ENCODE measurements around the gene ANKMY2. TPM values are rescaled to one million over a fixed set of nuclear protein-coding genes. Genes with fewer than 3 reads are reported as not detected.

The ANKMY2 gene
- total RNA-seq, 2 experiments from 2014 or later = 10.3 to 15.2 TPM

DNA sequence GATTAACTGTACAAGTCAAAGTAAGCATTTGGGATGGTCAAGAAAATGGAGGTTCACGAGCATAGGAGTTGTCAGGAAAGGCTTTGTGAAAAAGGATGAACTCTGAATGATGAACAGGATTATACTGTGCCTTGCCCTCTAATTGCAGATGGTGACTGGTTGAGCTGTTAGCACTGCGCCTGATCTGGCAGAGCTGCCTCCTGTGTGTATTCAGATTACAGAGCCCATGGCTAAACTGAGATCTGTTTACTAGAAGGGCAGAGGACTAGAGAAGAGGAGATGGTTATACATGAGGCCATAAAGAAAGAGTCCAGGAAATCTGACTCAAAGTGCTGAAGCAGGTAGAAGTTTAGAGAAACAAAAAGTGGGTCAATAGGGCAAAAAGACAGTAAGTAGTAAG lies 89.2 kb downstream of the ANKMY2 start:
- ChIA-PET POLR2A (no interaction called here), CTCF (ENCODE audit: unreplicated experiment) (no interaction called here)
- DNase-seq (ENCODE audit: low spot score) = no peak
- H3K9me3 ChIP-seq (ENCODE audit: low read length) = no peaks in the 10 kb centered on the region
- H4K20me1 ChIP-seq (ENCODE audit: insufficient read depth, low read length) = no peaks in the 10 kb centered on the region
- no peak overlapping the region for H3K27ac ChIP-seq (ENCODE audit: low read depth, low read length, poor library complexity, severe bottlenecking)
- H3K4me2 ChIP-seq (ENCODE audit: low read length) = no peak overlapping the region
- no peaks in the 10 kb centered on the region for H3K36me3 ChIP-seq (ENCODE audit: insufficient read depth, low read length)
- H2AFZ ChIP-seq (ENCODE audit: low read length) = no peak overlapping the region
- TF ChIP-seq, protein P1, sequence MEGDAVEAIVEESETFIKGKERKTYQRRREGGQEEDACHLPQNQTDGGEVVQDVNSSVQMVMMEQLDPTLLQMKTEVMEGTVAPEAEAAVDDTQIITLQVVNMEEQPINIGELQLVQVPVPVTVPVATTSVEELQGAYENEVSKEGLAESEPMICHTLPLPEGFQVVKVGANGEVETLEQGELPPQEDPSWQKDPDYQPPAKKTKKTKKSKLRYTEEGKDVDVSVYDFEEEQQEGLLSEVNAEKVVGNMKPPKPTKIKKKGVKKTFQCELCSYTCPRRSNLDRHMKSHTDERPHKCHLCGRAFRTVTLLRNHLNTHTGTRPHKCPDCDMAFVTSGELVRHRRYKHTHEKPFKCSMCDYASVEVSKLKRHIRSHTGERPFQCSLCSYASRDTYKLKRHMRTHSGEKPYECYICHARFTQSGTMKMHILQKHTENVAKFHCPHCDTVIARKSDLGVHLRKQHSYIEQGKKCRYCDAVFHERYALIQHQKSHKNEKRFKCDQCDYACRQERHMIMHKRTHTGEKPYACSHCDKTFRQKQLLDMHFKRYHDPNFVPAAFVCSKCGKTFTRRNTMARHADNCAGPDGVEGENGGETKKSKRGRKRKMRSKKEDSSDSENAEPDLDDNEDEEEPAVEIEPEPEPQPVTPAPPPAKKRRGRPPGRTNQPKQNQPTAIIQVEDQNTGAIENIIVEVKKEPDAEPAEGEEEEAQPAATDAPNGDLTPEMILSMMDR (conservative IDR thresholded peaks at IDR 0.05; ENCODE audit: low read length) = no peak
- TF ChIP-seq EZH2phosphoT487 (IDR thresholded peaks at IDR 0.05; ENCODE audit: borderline replicate concordance, low read depth, low read length) = no peak
- no peaks in the 10 kb centered on the region for H3K4me1 ChIP-seq (ENCODE audit: insufficient read depth, low read length, poor library complexity, severe bottlenecking)
- no peak overlapping the region for H3K4me3 ChIP-seq (ENCODE audit: low read depth, low read length, poor library complexity, severe bottlenecking)
- BruUV-seq (replicated peaks) = no TSS peak
- H3K9me2 ChIP-seq (ENCODE audit: insufficient read depth, low read length) = no peaks in the 10 kb centered on the region
- intact Hi-C loops (cut with micrococcal nuclease; ENCODE audit: unreplicated experiment) = no loop called here
- no peaks in the 10 kb centered on the region for H3K79me2 ChIP-seq (ENCODE audit: insufficient read depth, low read depth, low read length)

DNA sequence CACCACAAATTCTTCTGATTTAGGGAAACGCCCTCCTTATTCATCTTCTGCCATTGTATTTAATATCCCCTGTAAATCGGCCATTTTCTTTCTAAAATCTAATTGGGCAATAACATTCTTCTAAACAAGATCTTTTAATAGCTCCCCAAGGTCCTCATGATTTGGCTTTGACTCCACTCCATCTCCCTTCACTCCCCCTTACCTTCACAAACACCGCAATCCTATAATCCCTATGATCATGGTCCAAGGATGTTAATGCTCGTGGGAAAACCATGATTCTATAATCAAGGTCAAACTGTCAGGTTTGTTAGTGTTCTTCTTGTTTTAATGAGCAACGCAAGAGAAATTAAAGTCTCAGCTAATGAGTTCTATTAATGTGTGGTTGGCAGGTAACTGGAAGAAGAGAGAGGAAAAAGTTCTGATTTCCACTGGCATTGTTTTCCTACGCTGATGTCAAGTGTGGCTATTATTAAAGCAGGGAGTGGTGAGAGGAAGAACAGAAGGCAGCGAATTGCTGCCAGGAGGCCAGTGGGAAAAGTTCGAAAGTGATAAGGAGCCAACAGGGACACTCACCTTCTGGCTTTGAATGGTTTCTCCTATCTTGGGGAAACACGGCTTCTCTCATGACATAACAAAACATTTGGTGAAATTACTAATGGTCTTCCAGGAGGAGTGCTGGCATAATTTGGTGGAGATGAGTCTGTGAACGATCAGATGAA lies 90.9 kb downstream of the ANKMY2 start:
- BruUV-seq (replicated peaks) = no TSS peak
- Histone ChIP-seq H4K20me1 (ENCODE audit: insufficient read depth, low read length) (no peaks in the 10 kb centered on the region), H3K27ac (ENCODE audit: low read depth, low read length, poor library complexity, severe bottlenecking) (no peak overlapping the region), H3K79me2 (ENCODE audit: insufficient read depth, low read depth, low read length) (no peaks in the 10 kb centered on the region), H2AFZ (ENCODE audit: low read length) (no peak overlapping the region), H3K36me3 (ENCODE audit: insufficient read depth, low read length) (no peaks in the 10 kb centered on the region), H3K4me1 (ENCODE audit: insufficient read depth, low read length, poor library complexity, severe bottlenecking) (no peaks in the 10 kb centered on the region), H3K9me2 (ENCODE audit: insufficient read depth, low read length) (no peaks in the 10 kb centered on the region), H3K9me3 (ENCODE audit: low read length) (no peaks in the 10 kb centered on the region), H3K4me2 (ENCODE audit: low read length) (no peak overlapping the region), H3K4me3 (ENCODE audit: low read depth, low read length, poor library complexity, severe bottlenecking) (no peak overlapping the region)
- no peak for DNase-seq (ENCODE audit: low spot score)
- CTCF ChIA-PET (ENCODE audit: unreplicated experiment) = no interaction called here
- no peak for TF ChIP-seq EZH2phosphoT487 (IDR thresholded peaks at IDR 0.05; ENCODE audit: borderline replicate concordance, low read depth, low read length)
- TF ChIP-seq, protein P1 (conservative IDR thresholded peaks at IDR 0.05; ENCODE audit: low read length) = no peak
- intact Hi-C loops (cut with micrococcal nuclease; ENCODE audit: unreplicated experiment) = no loop called here
- POLR2A ChIA-PET = interaction anchor here (0.6 to 2.0 kb wide), 4 partner anchors 10 to 1357 kb away, joined by 3 to 7 read pairs (median 3); no protein-coding TSS in a partner anchor

DNA sequence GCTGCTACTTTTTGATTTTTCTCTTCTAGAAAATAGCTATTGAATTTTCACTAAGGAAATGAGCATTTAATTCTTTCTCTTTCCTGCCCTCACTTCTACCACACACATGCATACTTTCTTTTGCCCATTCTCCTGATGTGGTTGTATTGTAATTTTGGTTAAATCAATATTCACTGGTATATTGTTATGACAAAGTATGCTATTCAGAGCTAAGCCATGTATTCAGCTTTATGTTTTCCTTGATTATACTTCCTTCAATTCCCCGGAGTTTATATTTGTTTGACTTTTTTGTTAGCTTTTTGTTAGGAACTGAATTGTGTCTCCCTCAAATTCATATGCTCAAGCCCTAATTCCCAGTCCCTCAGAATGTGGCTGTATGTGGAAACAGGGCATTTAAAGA lies 94.9 kb downstream of the ANKMY2 start:
- Histone ChIP-seq H3K9me2 (ENCODE audit: insufficient read depth, low read length) (no peaks in the 10 kb centered on the region), H3K27ac (ENCODE audit: low read depth, low read length, poor library complexity, severe bottlenecking) (no peak overlapping the region), H3K79me2 (ENCODE audit: insufficient read depth, low read depth, low read length) (no peaks in the 10 kb centered on the region), H3K4me3 (ENCODE audit: low read depth, low read length, poor library complexity, severe bottlenecking) (no peak overlapping the region), H3K4me1 (ENCODE audit: insufficient read depth, low read length, poor library complexity, severe bottlenecking) (no peaks in the 10 kb centered on the region), H3K9me3 (ENCODE audit: low read length) (no peaks in the 10 kb centered on the region), H2AFZ (ENCODE audit: low read length) (no peak overlapping the region), H3K36me3 (ENCODE audit: insufficient read depth, low read length) (no peaks in the 10 kb centered on the region), H4K20me1 (ENCODE audit: insufficient read depth, low read length) (no peaks in the 10 kb centered on the region), H3K4me2 (ENCODE audit: low read length) (no peak overlapping the region)
- ChIA-PET CTCF (ENCODE audit: unreplicated experiment) (no interaction called here), POLR2A (interaction anchor here (0.7 to 2.3 kb wide), 4 partner anchors 10 to 49 kb away, joined by 3 to 6 read pairs (median 4); no protein-coding TSS in a partner anchor)
- intact Hi-C loops (cut with micrococcal nuclease; ENCODE audit: unreplicated experiment) = no loop called here
- TF ChIP-seq, protein P1 (conservative IDR thresholded peaks at IDR 0.05; ENCODE audit: low read length) = no peak
- TF ChIP-seq EZH2phosphoT487 (IDR thresholded peaks at IDR 0.05; ENCODE audit: borderline replicate concordance, low read depth, low read length) = no peak
- BruUV-seq (replicated peaks) = no TSS peak
- DNase-seq (ENCODE audit: low spot score) = no peak

Measured in OCI-LY7 (cell line).